BLaER1 treated with 17β-estradiol and CSF1 and Interleukin-3, amounts not matched to agents 10 nM and 100 nM (cell line): ENCODE measurements around the gene GIPR.

ENCODE experiments used
- H3K27ac ChIP-seq, 11 experiments: shearing (Covaris generic); formaldehyde crosslinking; 2 replicates each; pipeline ENCODE4 v1.8.1; 2022
- H3K27me3 ChIP-seq, 11 experiments: shearing (Covaris generic); formaldehyde crosslinking; 2 replicates each; pipeline ENCODE4 v1.8.1; 2022
- H3K36me3 ChIP-seq, 11 experiments: shearing (Covaris generic); formaldehyde crosslinking; 2 replicates each; pipeline ENCODE4 v1.8.1; 2022
- H3K4me1 ChIP-seq, 10 experiments: shearing (Covaris generic); formaldehyde crosslinking; 2 replicates each; pipeline ENCODE4 v1.8.1; 2022
- H3K4me2 ChIP-seq, 11 experiments: shearing (Covaris generic); formaldehyde crosslinking; 2 replicates each; pipeline ENCODE4 v1.8.1; 2022
- H3K4me3 ChIP-seq, 10 experiments: shearing (Covaris generic); formaldehyde crosslinking; 2 replicates each; pipeline ENCODE4 v1.8.1; 2022
- H3K9ac ChIP-seq, 11 experiments: shearing (Covaris generic); formaldehyde crosslinking; 2 replicates each; pipeline ENCODE4 v1.8.1; 2022
- H3K9me3 ChIP-seq, 11 experiments: shearing (Covaris generic); formaldehyde crosslinking; replicated peaks in 1 of 11; 2 replicates each; pipeline ENCODE4 v1.8.1; 2022
- H4K20me1 ChIP-seq, 11 experiments: shearing (Covaris generic); formaldehyde crosslinking; 2 replicates each; pipeline ENCODE4 v1.8.1; 2022
- Cebpa-rat ChIP-seq, 11 experiments: shearing (Covaris generic); IDR thresholded peaks; 2 replicates each; pipeline ENCODE4 v1.8.1; 2022

The GIPR gene

DNA sequence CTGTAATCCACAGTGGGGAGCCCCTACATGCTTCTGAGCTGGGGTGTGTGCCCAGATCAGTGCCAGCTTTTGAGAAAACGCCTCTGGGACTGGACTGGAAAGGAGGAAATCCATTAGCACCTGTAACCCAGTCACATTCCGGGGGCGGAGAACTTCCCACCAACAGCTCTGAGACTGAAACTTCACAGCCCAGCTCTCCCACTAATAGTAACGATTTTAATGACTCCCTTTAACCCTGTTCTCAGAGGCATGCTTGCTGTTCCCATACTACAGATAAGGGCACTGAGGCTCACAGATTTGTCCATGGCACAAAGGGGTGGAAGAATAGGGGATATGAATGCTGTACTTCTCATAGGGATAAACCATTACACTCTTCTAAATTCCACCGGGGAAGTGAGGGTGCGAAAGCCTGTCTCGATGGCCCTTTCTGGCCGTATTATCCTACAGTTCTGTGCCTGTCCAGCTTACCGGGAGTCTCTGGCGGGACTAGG is 61.8 kb downstream of the GIPR start:
- H3K27ac ChIP-seq, result peak overlapping the region; percentile 60 to 84 (median 76)
- peaks cover 0 to 18% (median 5%) of the 10 kb centered on the region in 11 experiments; a peak in 8 of 22 replicates for H3K36me3 ChIP-seq
- peaks cover 23 to 35% (median 27%) of the 10 kb centered on the region in 10 experiments for H3K4me1 ChIP-seq
- TF ChIP-seq Cebpa-rat (IDR thresholded peaks at IDR 0.05), result no peak
- H3K27me3 ChIP-seq, result no peaks in the 10 kb centered on the region
- H3K9me3 ChIP-seq, result no peaks in the 10 kb centered on the region
- peak overlapping the region; percentile 79 to 98 (median 90) for H3K4me2 ChIP-seq
- peak overlapping the region; percentile 78 to 93 (median 86) for H3K4me3 ChIP-seq
- peaks cover 14 to 53% (median 36%) of the 10 kb centered on the region in 11 experiments; a peak in 19 of 22 replicates for H4K20me1 ChIP-seq
- peak overlapping the region; percentile 80 to 93 (median 88) for H3K9ac ChIP-seq

DNA sequence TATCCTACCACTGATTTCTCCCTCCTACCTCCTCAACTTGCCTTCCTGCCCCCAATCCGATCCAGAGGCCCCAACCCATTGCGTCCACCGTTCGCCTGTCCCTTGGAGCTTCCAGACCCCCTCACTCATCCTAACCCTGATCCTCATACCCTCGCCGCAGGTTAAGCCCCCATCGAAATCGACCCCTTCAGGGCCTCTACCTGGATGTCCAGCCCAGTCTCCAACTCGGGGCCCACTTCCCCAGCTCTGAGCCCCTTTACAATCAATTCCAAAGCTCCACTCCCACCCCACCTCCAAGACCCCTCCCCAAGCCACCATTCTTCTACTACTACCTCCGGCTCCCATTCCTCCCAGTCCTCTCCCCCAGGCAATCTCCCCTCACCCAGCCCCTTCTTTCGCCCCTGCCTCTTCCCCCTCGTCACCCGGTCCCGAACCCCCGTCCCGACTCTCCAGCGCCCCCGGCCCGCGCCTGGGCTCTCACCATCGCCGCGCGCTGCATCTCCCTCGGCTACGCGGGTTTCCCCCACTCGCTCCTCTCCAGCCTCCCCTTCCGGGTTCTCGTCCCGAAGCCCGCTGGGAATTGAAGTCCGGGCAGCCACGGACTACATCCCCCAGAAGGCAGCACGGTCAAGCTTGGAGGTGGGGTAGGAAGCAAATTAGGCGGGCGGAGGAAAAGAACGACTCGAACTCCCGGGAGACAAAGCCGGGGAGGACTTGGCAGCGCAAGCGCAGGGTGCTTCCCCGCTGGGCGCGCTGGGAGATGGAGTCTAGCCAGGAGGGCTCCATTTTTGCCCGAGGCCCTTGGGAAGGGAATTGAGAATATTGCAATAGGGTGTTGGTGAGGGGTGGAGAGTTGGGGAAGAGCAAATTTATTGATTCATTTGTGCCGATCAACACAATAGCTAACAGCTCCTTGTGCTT is 62.6 kb downstream of the GIPR start, which contains the start of gene FBXO46:
Gene FBXO46 (minus strand): TSS at position 529 of the 921 bp plus-strand sequence. CDS start 17,401 bp downstream, outside the sequence.
- Histone ChIP-seq H3K4me3 (peak within 1 kb of the TSS; percentile 78 to 93 (median 86)), H3K27me3 (no peaks in the 10 kb centered on the region), H3K4me1 (peaks cover 23 to 35% (median 27%) of the 10 kb centered on the region in 10 experiments), H4K20me1 (peaks cover 6 to 45% (median 28%) of the 10 kb centered on the region in 11 experiments; a peak in 18 of 22 replicates), H3K9me3 (no peaks in the 10 kb centered on the region), H3K27ac (peak within 1 kb of the TSS; percentile 60 to 84 (median 76)), H3K36me3 (peaks cover 0 to 15% (median 0%) of the 10 kb centered on the region in 11 experiments; a peak in 5 of 22 replicates), H3K9ac (peak within 1 kb of the TSS; percentile 80 to 93 (median 88)), H3K4me2 (peak within 1 kb of the TSS; percentile 79 to 98 (median 90))
- no peak for TF ChIP-seq Cebpa-rat (IDR thresholded peaks at IDR 0.05)
